GM12892 (cell line): ENCODE measurements around the gene LDAH.

Experiments used
- DNase-seq: peaks from one replicate; pipeline ENCODE4 v3.0.0; 2011; ENCODE audit not compliant: insufficient read length
- FAIRE-seq: peaks from 2 replicates; lab custom pipeline; 2011; peaks lifted over from hg19 to GRCh38; lab: Jason Lieb, UNC
- POLR2A ChIP-seq: IDR thresholded peaks from 2 replicates; pipeline ENCODE4 v1.6.1; 2011; ENCODE audit warnings: low read depth, low read length, control low read depth
- POLR2AphosphoS5 ChIP-seq: IDR thresholded peaks from 2 replicates; pipeline ENCODE4 v1.6.1; 2011; ENCODE audit warnings: low read depth, low read length, control low read depth
- TAF1 ChIP-seq: IDR thresholded peaks from 2 replicates; pipeline ENCODE4 v1.6.1; 2011; ENCODE audit warnings: low read depth, mild to moderate bottlenecking, control low read depth, low read length, borderline replicate concordance

The LDAH gene

GRCh38 chr2:20693317-20693716, 129.6 kb downstream of the LDAH start:
- DNase-seq, result no peak
- TF ChIP-seq POLR2A, result no peak
- TF ChIP-seq POLR2AphosphoS5, result no peak
- TF ChIP-seq TAF1, result no peak
- FAIRE-seq, result no peak

GRCh38 chr2:20692081-20692480, 130.8 kb downstream of the LDAH start:
- FAIRE-seq (no peak), DNase-seq (no peak)
- TF ChIP-seq POLR2AphosphoS5 (no peak), TAF1 (no peak), POLR2A (no peak)

- DNase-seq, result no peak
- no peak for FAIRE-seq
- no peak for TF ChIP-seq POLR2AphosphoS5
- TF ChIP-seq POLR2A, result no peak
- no peak for TF ChIP-seq TAF1
These were observed 131.7 kb downstream of the LDAH start for GRCh38 chr2:20691076-20691734.

- DNase-seq (no peak), FAIRE-seq (no peak)
- TF ChIP-seq POLR2AphosphoS5 (no peak), TAF1 (no peak), POLR2A (no peak)
These were observed 133.3 kb downstream of the LDAH start for GRCh38 chr2:20689428-20690264.

GRCh38 chr2:20687260-20687832, 135.6 kb downstream of the LDAH start:
- no peak for DNase-seq
- no peak for FAIRE-seq
- TF ChIP-seq POLR2AphosphoS5 (no peak), POLR2A (no peak), TAF1 (no peak)

GRCh38 chr2:20684581-20685063, 138.3 kb downstream of the LDAH start:
- DNase-seq (no peak), FAIRE-seq (no peak)
- TF ChIP-seq POLR2AphosphoS5, result no peak
- TF ChIP-seq POLR2A, result no peak
- no peak for TF ChIP-seq TAF1

GRCh38 chr2:20682167-20682920, 140.6 kb downstream of the LDAH start:
- DNase-seq (no peak), FAIRE-seq (no peak)
- no peak for TF ChIP-seq POLR2AphosphoS5
- TF ChIP-seq TAF1, result no peak

GRCh38 chr2:20680744-20681375, 142.0 kb downstream of the LDAH start:
- FAIRE-seq (no peak), DNase-seq (no peak)

GRCh38 chr2:20678780-20679179, 144.1 kb downstream of the LDAH start:
- no peak for TF ChIP-seq POLR2A
- no peak for TF ChIP-seq POLR2AphosphoS5
- no peak for TF ChIP-seq TAF1
- FAIRE-seq, result no peak
- DNase-seq, result no peak

More at GRCh38 chr2:20680744-20681375, 142.0 kb downstream of the LDAH start:
- no peak for TF ChIP-seq POLR2A
- TF ChIP-seq TAF1, result no peak
- TF ChIP-seq POLR2AphosphoS5, result no peak

- DNase-seq, result no peak
- TF ChIP-seq TAF1 (no peak), POLR2A (no peak), POLR2AphosphoS5 (no peak)
- no peak for FAIRE-seq
These were observed 144.9 kb downstream of the LDAH start for GRCh38 chr2:20678086-20678395.
